GM18505 (cell line): ENCODE measurements around the gene GSC.

Experiments used
- ATAC-seq: cut with Tn5 transposase; IDR thresholded peaks from one replicate; pipeline ENCODE4 v1.9.1; 2021; ENCODE audit not compliant: unreplicated experiment
- POLR2A ChIP-seq: IDR thresholded peaks from 4 replicates; pipeline ENCODE4 v1.6.1; 2011; ENCODE audit warnings: borderline replicate concordance; ENCODE audit not compliant: insufficient read depth, insufficient read length; ENCODE audit errors: extremely low read depth

The GSC gene

GRCh38 chr14:94768521-94769390, 1.2 kb downstream of the GSC start:
- ATAC-seq = no peak

GRCh38 chr14:94768141-94768520, 1.8 kb downstream of the GSC start:
- TF ChIP-seq POLR2A = no peak
- no peak for ATAC-seq

More at GRCh38 chr14:94768521-94769390, 1.2 kb downstream of the GSC start:
- no peak for TF ChIP-seq POLR2A

- TF ChIP-seq POLR2A = no peak
- no peak for ATAC-seq
These were observed 2.5 kb downstream of the GSC start for GRCh38 chr14:94767321-94767878.

- no peak for TF ChIP-seq POLR2A
These were observed 5.3 kb downstream of the GSC start for GRCh38 chr14:94764573-94764972.

GRCh38 chr14:94762431-94762830, 7.5 kb downstream of the GSC start:
- TF ChIP-seq POLR2A = no peak
- ATAC-seq = no peak

More at GRCh38 chr14:94764573-94764972, 5.3 kb downstream of the GSC start:
- no peak for ATAC-seq

- no peak for ATAC-seq
These were observed 7.9 kb downstream of the GSC start for GRCh38 chr14:94761997-94762377.

GRCh38 chr14:94761348-94761996, 8.4 kb downstream of the GSC start:
- ATAC-seq = no peak
- TF ChIP-seq POLR2A = no peak

More at GRCh38 chr14:94761997-94762377, 7.9 kb downstream of the GSC start:
- TF ChIP-seq POLR2A = no peak

GRCh38 chr14:94756310-94756882, 13.5 kb downstream of the GSC start:
- ATAC-seq = no peak
- TF ChIP-seq POLR2A = no peak

GRCh38 chr14:94754391-94754942, 15.4 kb downstream of the GSC start:
- no peak for TF ChIP-seq POLR2A
- ATAC-seq = no peak

GRCh38 chr14:94752591-94753436, 17.1 kb downstream of the GSC start:
- no peak for TF ChIP-seq POLR2A

GRCh38 chr14:94751956-94752355, 18.0 kb downstream of the GSC start:
- no peak for TF ChIP-seq POLR2A
- ATAC-seq = no peak

More at GRCh38 chr14:94752591-94753436, 17.1 kb downstream of the GSC start:
- ATAC-seq = no peak

GRCh38 chr14:94751321-94751720, 18.6 kb downstream of the GSC start:
- ATAC-seq = no peak
- no peak for TF ChIP-seq POLR2A

- ATAC-seq = no peak
- TF ChIP-seq POLR2A = no peak
These were observed 19.5 kb downstream of the GSC start for GRCh38 chr14:94750371-94750770.

GRCh38 chr14:94748667-94749347, 21.1 kb downstream of the GSC start:
- no peak for ATAC-seq
- no peak for TF ChIP-seq POLR2A
